Panc1 (cell line): Measurements from ENCODE around the gene CTAGE1. TPM values are rescaled to one million over a fixed set of nuclear protein-coding genes. Genes with fewer than 3 reads are reported as not detected.

ENCODE experiments used
- ATAC-seq: fragments of 200-7000 bp; cut with Tn5 transposase; 2 replicates; pipeline ENCODE4 v1.9.1; 2020; ENCODE audit warnings: mild to moderate bottlenecking, moderate library complexity
- BruUV-seq: library from RNA; stranded (reverse); fragments of 400-500 nt; replicated peaks from 2 replicates; lab custom pipeline; 2021; lab: Mats Ljungman, UMichigan
- CTCF ChIA-PET: fragments of 300-600 bp; sonication (Branson Sonifier 250); formaldehyde crosslinking; loops from one replicate; lab custom pipeline; 2022; ENCODE audit warnings: antibody characterized with exemption; lab: Charles Lee
- POLR2A ChIA-PET: fragments of 300-600 bp; sonication (Branson Sonifier 250); formaldehyde crosslinking; loops from one replicate; lab custom pipeline; 2022; ENCODE audit warnings: antibody characterized with exemption; lab: Charles Lee
- DNase-seq: peaks from one replicate; pipeline ENCODE4 v3.0.0-alpha.2; 2010; ENCODE audit warnings: low read depth, low spot score
- H3K27ac ChIP-seq: 2 replicates; pipeline ENCODE4 v1.5.1; 2011; ENCODE audit warnings: mild to moderate bottlenecking, low read length, inconsistent platforms
- H3K27me3 ChIP-seq: fragments of 200-500 bp; sonication (Bioruptor generic); 2 replicates; pipeline ENCODE4 v1.6.0; 2014; ENCODE audit warnings: low read length, inconsistent platforms; ENCODE audit not compliant: control insufficient read depth, insufficient read depth
- H3K36me3 ChIP-seq: fragments of 200-500 bp; sonication (Bioruptor generic); 2 replicates; pipeline ENCODE4 v1.5.1; 2014; ENCODE audit warnings: inconsistent platforms, mild to moderate bottlenecking, low read length, moderate library complexity; ENCODE audit not compliant: control insufficient read depth, insufficient read depth
- H3K4me1 ChIP-seq: 2 replicates; pipeline ENCODE4 v1.5.1; 2011; ENCODE audit warnings: inconsistent platforms, mild to moderate bottlenecking, low read length, moderate library complexity; ENCODE audit not compliant: control insufficient read depth, insufficient read depth
- H3K4me3 ChIP-seq, 2 experiments: 2 replicates each; pipeline ENCODE4 v1.5.1; 2011 to 2012; ENCODE audit warnings: low read depth in 2 of 2, low read length in 2 of 2, mild to moderate bottlenecking in 2 of 2, inconsistent platforms in 1 of 2, moderate library complexity in 1 of 2
- H3K9me3 ChIP-seq: fragments of 200-500 bp; sonication (Bioruptor generic); 2 replicates; pipeline ENCODE4 v1.5.1; 2014; ENCODE audit warnings: low read depth, mild to moderate bottlenecking, inconsistent platforms, low read length, moderate library complexity; ENCODE audit not compliant: control insufficient read depth, insufficient read depth
- SIN3A ChIP-seq: IDR thresholded peaks from 2 replicates; pipeline ENCODE4 v1.6.1; 2012; ENCODE audit warnings: low read depth, mild to moderate bottlenecking, low read length, moderate library complexity, borderline replicate concordance; ENCODE audit not compliant: insufficient read depth
- TCF7L2 ChIP-seq: IDR thresholded peaks from 2 replicates; pipeline ENCODE4 v1.6.1; 2011; ENCODE audit warnings: mild to moderate bottlenecking, low read depth, low read length, inconsistent platforms
- in situ Hi-C: cut with HindIII; loops from 2 replicates; pipeline ENCODE4 v1.10.0; 2016; ENCODE audit warnings: low sequenced_read_pairs, low pct_unique_long_range_greater_than_20kb
- intact Hi-C: fragments of 100-400 bp; cut with micrococcal nuclease; formaldehyde crosslinking; loops from one replicate; pipeline ENCODE4 v1.10.0; 2022; ENCODE audit not compliant: unreplicated experiment
- total RNA-seq: library from RNA; stranded (reverse); gene quantifications from one replicate; pipeline ENCODE4 v1.2.1, GENCODE V29; 2021; ENCODE audit not compliant: unreplicated experiment
- TF ChIP-seq, protein P1 (sequence below), 2 experiments: IDR thresholded peaks; 2 replicates each; pipeline ENCODE4 v1.6.1; 2011 to 2012; ENCODE audit warnings: low read depth in 2 of 2, control low read depth in 1 of 2, low read length in 1 of 2, mild to moderate bottlenecking in 1 of 2, moderate library complexity in 1 of 2; ENCODE audit not compliant: insufficient read depth in 1 of 2
- TF ChIP-seq, protein P2 (sequence below): fragments of 450-650 bp; IDR thresholded peaks from 2 replicates; pipeline ENCODE4 v1.5.1; 2017; ENCODE audit warnings: mild to moderate bottlenecking

The CTAGE1 gene
- total RNA-seq, 1 experiment from 2014 or later: not detected

DNA sequence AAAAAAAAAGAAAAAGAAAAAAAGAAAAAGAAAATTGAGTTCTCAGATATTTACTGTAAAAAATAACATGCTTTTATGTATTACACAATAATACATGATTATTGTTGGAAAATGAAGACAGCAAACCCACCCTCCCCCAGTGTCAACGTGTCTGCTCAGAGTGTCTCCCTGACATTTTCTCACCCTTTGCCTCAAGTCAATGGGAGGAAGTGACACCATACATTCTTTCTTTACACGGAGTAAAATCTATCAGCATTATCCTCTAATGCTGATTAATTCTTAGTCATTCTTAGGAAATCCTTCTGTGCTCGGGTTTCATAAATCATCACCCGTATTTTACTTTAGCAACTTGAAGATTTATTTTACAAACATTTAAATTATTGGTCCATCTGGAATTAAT lies 32.0 kb downstream of the CTAGE1 start:
- ChIA-PET POLR2A (no interaction called here), CTCF (no interaction called here)
- BruUV-seq: no TSS peak
- Histone ChIP-seq H3K4me3 (no peak overlapping the region), H3K27ac (no peak overlapping the region), H3K27me3 (no peaks in the 10 kb centered on the region), H3K36me3 (no peaks in the 10 kb centered on the region), H3K4me1 (no peaks in the 10 kb centered on the region), H3K9me3 (no peaks in the 10 kb centered on the region)
- in situ Hi-C loops: no loop called here
- TF ChIP-seq, protein P1, sequence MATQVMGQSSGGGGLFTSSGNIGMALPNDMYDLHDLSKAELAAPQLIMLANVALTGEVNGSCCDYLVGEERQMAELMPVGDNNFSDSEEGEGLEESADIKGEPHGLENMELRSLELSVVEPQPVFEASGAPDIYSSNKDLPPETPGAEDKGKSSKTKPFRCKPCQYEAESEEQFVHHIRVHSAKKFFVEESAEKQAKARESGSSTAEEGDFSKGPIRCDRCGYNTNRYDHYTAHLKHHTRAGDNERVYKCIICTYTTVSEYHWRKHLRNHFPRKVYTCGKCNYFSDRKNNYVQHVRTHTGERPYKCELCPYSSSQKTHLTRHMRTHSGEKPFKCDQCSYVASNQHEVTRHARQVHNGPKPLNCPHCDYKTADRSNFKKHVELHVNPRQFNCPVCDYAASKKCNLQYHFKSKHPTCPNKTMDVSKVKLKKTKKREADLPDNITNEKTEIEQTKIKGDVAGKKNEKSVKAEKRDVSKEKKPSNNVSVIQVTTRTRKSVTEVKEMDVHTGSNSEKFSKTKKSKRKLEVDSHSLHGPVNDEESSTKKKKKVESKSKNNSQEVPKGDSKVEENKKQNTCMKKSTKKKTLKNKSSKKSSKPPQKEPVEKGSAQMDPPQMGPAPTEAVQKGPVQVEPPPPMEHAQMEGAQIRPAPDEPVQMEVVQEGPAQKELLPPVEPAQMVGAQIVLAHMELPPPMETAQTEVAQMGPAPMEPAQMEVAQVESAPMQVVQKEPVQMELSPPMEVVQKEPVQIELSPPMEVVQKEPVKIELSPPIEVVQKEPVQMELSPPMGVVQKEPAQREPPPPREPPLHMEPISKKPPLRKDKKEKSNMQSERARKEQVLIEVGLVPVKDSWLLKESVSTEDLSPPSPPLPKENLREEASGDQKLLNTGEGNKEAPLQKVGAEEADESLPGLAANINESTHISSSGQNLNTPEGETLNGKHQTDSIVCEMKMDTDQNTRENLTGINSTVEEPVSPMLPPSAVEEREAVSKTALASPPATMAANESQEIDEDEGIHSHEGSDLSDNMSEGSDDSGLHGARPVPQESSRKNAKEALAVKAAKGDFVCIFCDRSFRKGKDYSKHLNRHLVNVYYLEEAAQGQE (IDR thresholded peaks at IDR 0.05; ENCODE audit: insufficient read depth in 1 of 2, low read depth in 2 of 2, low read length in 1 of 2): no peak
- no peak for TF ChIP-seq SIN3A
- TF ChIP-seq, protein P2, sequence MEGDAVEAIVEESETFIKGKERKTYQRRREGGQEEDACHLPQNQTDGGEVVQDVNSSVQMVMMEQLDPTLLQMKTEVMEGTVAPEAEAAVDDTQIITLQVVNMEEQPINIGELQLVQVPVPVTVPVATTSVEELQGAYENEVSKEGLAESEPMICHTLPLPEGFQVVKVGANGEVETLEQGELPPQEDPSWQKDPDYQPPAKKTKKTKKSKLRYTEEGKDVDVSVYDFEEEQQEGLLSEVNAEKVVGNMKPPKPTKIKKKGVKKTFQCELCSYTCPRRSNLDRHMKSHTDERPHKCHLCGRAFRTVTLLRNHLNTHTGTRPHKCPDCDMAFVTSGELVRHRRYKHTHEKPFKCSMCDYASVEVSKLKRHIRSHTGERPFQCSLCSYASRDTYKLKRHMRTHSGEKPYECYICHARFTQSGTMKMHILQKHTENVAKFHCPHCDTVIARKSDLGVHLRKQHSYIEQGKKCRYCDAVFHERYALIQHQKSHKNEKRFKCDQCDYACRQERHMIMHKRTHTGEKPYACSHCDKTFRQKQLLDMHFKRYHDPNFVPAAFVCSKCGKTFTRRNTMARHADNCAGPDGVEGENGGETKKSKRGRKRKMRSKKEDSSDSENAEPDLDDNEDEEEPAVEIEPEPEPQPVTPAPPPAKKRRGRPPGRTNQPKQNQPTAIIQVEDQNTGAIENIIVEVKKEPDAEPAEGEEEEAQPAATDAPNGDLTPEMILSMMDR: no peak
- no peak for TF ChIP-seq TCF7L2
- DNase-seq (no peak), ATAC-seq (no peak)
- intact Hi-C loops: no loop called here

DNA sequence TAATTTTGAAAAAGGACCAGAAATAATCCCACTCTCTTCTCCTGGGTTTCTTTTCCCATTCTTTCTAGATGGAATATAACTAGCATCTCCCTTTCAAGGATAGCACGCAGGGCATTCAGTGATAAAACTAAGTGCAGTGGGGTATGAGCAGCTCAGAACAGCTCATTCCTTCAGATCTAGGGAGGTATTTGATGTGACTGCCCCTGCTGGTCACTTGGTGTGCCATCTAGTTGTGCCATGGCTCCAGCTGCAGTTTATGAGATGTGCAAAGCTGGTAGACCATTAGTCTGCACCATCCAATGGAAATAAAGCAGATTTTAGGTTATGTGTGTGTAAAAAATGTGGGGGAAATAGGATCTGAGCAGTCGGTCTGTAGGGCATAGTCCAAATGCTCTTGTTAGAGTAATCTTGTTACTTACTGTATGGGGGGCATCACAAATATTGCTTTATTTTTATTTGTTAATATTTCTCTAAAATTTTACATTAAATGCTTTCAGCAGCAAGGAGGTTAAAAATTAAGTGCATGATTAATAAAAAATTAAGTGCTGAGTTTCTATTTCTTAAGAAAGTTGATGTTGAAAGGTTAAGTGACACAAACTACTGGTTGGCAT lies 38.9 kb downstream of the CTAGE1 start:
- BruUV-seq: no TSS peak
- CTCF ChIA-PET: interaction anchor here (0.6 to 1.3 kb wide), 3 partner anchors 10 to 452 kb away, joined by 3 to 9 read pairs (median 4); no protein-coding TSS in a partner anchor
- Histone ChIP-seq H3K4me1 (no peaks in the 10 kb centered on the region), H3K27me3 (no peaks in the 10 kb centered on the region; the same call in 1 of the 2 replicates), H3K36me3 (no peaks in the 10 kb centered on the region), H3K27ac (no peak overlapping the region), H3K9me3 (no peaks in the 10 kb centered on the region), H3K4me3 (no peak overlapping the region)
- POLR2A ChIA-PET: no interaction called here
- DNase-seq: no peak
- peak; percentile 86; the same call in 1 of the 2 replicates for ATAC-seq
- in situ Hi-C loops (no loop called here), intact Hi-C loops (no loop called here)
- TF ChIP-seq, protein P2: peak; percentile 69
- TF ChIP-seq TCF7L2: no peak
